HL-60 (cell line): ENCODE results near the gene RAB3GAP1.

Source experiments
- CTCF ChIP-seq: IDR thresholded peaks from one replicate; pipeline ENCODE4 v1.5.1; 2011; ENCODE audit warnings: low read length, control low read depth, inconsistent platforms; ENCODE audit not compliant: insufficient read depth
- POLR2AphosphoS5 ChIP-seq: IDR thresholded peaks from 2 replicates; pipeline ENCODE4 v1.6.1; 2012; ENCODE audit warnings: low read depth
- REST ChIP-seq: IDR thresholded peaks from 2 replicates; pipeline ENCODE4 v1.6.1; 2012; ENCODE audit warnings: low read depth; ENCODE audit not compliant: insufficient replicate concordance
- SPI1 ChIP-seq: IDR thresholded peaks from 2 replicates; pipeline ENCODE4 v1.6.1; 2012; ENCODE audit warnings: low read depth, mild to moderate bottlenecking, borderline replicate concordance

- TF ChIP-seq CTCF = no peak
- no peak for TF ChIP-seq SPI1
- no peak for TF ChIP-seq REST
- no peak for TF ChIP-seq POLR2AphosphoS5
Observed at GRCh38 chr2:135050132-135050531, 2.0 kb upstream of the RAB3GAP1 start.
